Cortex of kidney (tissue), 1 donor: Measurements from ENCODE around the gene CDC14C.
"Not testable (repeated sequence)": the region's sequence is repeated elsewhere in the genome, so short reads cannot be mapped to it uniquely, and the experiment has no call there.

Source experiments
- DNase-seq: peaks from one replicate; lab custom pipeline; 2025; lab: John Stamatoyannopoulos, UW

Gene CDC14C

DNA sequence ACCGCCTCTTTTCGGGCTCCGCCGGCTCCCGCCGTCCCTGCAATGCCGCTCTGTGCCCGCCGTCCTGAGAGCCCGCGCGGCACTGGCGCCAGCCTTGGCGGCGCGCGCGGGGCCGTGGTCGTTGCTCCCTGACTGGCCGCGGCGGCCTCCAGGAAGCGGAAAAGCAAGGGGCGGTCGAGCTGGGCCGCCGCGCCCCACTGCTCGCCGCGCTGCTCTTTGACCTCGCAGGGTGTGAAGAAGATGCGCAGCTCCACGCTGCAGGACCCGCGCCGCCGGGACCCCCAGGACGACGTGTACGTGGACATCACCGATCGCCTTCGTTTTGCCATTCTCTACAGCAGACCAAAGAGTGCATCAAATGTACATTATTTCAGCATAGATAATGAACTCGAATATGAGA, at the start of gene CDC14C:
TSS of gene CDC14C (plus strand) at position 115 of the 400 bp plus-strand sequence. CDS start at position 241, 126 bp downstream.
- DNase-seq: no peak

DNA sequence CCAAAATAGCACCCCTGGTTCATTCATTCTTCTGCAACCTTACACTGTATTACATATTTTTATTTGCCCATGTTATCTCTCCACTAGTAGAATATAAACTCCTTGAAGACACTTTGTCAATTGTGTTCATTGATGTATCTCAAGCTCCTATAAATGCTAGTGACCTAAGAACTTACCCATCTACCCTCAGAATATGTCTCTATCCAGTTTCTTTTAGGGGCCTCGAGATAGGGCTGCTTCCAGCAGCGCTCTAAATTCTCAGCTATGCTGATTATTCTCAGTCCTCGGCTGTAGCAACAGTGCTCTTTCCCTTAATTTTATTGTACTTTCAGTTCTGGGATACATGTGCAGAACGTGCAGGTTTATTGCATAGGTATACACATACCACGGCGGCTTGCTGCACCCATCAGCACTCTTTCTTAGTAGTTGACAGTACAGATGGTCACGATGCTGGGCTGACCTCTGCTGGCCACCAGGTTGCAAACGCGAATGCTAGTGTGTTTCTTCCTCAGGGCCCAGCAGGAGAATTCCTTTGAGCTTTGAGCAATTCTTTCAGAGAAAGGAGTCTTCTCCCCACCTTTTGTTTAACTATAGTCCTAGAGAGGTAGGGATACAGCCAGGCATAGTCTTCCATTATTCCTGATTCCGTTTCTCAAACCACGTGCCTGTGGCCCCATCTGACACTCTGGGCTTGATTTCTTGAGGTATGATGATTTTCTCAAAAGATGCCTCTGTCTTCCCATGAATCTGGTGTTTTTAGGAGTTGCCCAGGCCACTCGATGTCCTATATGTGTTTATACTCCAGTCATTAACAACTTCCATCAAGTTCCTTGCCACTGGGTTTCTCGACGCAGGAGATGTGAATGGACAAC, 49.1 kb upstream of the CDC14C start:
- DNase-seq: no peak

DNA sequence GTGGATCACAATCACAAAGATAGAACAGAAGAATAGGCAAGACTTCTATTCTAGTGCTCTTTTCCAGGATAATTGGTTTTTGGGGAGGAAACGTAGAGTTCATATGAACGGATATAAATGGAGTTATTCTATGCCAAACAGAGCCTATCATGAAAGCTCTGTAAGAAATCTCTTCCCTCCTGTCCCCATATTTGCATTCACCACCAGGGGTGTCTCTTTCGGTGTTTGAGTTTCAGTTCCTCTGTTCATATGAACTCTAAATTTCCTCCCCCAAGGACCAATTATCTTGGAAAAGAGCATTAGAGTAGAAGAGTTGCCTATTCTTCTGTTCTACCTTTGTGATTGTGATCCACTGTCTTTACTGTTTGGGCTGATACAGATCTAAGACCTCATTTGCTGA, 48.3 kb upstream of the CDC14C start:
- no peak for DNase-seq

DNA sequence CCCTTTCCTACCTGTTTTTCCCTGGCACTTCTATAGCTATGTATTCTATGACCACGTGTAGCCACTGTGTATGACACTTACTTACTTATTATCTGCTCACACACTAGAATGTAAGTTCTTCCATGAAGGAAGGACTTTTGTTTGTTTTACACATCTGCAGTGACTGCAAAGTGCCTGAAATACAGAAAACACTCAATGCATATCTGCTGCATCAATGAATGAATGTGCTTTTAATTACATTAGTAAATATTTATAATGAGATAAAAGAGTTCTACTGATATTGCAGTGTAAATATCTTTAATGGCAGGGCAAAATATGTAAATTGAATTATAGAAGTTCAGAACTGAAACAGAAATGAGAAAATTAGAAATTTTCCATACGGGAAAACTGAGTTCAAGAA, 43.5 kb upstream of the CDC14C start:
- DNase-seq: no peak

DNA sequence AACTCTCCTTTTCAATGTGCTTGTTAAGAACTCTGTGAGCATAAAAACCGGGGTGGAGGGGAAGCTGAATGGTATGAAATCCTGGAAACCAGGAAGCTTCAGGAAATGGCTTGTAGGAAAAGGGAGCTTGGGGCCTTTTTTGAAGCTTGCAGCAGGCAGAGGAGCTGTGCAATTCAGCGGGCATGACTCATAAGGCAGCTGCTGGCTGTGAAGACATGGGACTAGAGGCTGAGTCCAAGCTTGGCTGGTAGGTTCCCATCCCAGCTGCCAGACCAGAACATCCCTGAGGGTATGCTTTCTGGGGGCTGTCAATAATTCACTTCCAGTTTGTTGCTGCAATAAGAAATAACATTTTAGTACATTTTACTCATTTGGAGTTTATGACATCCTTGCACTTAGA, 36.8 kb upstream of the CDC14C start:
- DNase-seq: no peak

DNA sequence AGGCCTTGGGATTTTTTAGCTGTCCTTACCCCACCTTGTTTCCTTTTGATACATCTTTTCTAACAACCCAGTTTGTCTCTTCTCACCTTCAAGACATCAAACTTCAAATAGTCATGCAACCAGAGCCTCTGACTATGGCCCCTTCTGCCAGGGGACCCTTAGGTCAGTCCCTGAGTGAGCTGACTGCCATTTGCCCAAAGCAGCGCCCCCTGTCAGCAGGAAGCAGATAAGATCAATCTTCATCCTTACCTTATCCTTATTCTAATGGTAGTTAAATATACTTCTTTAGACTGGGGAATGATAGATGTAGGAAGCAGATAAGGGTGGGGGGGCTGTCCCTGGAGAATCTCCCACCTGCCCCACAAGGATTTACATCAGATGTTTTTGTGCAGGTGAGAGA, 29.8 kb upstream of the CDC14C start:
- no peak for DNase-seq

DNA sequence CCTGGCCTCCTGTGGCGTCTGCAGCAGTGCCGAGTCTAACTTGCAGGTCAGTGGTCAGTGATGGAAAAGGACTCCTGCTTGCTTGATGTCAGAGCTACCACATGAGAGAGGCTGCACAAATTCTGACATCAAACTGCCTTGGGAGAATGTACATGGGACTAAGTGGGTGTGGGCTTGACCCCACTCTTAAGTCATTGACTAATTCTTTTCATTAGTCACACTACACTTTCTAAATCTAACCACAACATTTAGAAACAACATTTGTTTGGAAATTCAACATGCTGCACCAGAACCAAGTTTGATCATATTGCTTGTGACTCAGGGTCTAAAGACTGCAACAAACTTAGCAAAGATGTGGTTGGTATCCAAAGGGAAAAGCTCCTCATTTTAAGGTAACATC, 24.4 kb upstream of the CDC14C start:
- no peak for DNase-seq

DNA sequence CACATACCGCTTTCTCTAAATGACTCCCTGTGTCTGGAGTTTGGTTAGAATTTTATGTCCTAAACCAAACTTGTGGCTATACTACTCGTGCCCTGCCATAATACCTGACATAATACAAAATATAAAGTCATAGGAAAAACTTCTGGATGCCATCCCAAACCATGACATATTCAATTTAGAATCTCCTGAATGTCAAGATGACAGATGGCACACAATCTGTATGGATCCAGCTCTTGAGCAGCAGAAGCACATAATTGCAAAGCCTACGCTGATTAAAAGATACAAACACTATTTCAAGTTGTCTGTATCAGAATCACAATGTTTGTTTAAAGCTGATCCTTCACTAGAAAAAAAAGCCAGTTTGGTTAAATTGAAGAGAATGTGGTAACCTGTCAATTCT, 22.4 kb upstream of the CDC14C start:
- DNase-seq: no peak

DNA sequence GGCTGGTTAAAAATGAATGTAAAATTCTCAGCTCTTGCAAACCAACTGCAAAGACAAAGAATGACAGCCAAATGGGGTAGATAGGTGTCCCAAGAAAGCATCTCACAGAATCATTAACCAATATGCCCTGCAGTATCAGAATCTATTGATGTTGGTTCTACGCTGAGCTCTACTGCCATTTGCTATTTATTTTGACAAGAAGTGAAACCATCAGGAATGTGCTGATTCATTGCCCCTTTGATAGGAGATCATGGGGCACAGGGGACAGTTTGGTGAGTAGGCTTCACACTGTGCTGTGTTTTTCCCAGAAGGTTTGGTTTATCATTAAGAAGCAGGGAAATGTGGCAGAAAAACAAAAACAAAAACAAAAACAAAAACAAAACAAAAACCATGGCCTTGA, 19.4 kb upstream of the CDC14C start:
- DNase-seq: no peak

DNA sequence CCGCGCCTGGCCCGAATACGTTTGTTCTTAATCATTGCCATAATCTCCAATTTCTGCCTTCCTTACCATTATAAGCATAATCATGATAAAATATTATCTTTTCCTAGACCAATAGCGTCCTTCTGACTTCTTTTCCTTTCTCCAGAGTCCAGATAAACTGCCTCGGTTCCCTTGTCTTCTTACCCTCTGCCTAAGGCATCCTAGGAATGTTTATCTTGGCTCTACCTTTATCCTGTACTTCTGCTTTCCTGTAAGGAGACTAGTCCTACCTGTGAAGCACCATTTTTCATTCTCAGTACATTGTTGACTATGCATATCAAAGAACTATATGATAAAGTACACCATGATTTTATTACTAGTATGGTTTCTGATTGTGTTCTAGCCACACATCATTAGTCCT, 18.7 kb upstream of the CDC14C start:
- DNase-seq: not testable (repeated sequence)

DNA sequence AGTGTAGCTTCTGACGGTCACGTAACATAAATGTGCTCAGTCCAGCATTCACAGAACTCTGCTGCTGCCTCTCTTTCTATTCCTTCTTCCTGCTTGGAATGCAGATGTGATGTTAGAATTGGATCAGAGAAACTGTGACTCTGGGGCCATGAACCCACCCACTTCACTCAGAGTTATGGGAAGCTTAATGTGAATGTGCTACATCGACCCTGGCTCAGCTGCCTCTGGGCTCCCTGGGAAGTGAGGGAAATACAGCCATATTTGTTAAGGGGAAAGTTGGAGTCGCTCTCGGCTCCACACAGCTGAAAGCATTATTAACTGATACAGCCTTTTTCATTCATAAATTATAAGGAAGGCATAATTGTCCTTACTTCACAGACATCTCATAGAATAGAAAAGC, 14.5 kb upstream of the CDC14C start:
- not testable (repeated sequence) for DNase-seq

DNA sequence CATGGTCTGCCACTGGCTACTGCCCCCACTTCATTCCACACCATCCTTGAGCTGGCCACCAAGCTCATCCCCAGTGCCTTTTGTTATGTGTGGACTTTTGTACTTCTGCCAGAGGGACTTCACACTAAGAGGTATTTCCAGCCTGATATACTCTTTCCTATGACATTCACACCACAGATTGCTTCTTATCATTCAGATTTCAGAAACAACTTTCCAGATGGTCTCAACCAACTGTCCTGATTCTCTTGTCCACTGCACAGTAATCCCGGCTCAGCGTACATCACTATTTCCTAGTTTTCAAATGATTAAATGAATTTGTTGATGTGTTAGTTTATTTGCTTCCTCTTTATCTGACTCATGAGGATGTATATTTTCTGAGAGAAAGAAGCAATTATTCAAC, 7.1 kb downstream of the CDC14C start:
- DNase-seq: no peak

DNA sequence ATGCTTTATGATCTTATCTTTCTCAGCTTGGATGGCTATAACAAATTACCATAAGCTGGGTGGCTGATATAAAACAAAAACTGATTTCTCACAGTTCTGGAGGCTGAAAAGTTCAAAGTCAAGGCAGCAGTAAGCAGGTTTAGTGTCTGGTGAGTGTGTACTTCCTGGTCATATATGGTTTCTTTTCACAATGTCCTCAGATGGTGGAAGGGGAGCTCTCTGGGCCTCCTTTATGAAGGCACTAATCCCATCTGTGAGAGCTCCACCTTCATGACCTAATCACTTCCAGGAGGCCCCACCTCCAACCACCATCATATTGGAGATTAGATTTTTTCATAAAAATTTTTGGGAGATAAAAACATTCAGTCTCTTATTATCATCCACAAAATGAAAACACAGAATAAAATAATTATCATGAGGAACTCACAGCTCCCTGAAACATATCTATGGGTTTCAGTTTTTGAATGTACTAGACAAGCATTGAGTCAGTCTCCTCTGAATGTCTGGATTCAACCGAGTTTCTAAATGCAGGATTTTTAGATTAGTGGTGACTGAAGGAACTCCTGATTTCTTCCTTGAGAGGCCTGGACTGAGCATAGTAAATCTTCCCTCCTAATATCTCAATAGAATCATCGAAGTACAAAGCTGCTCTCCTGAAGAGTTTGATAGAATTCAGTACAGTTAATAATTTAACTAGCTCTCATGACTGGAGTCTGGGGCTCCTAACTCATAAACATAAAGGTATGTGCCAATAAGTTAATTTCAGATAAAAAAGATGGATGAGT, 8.0 kb downstream of the CDC14C start:
- no peak for DNase-seq

DNA sequence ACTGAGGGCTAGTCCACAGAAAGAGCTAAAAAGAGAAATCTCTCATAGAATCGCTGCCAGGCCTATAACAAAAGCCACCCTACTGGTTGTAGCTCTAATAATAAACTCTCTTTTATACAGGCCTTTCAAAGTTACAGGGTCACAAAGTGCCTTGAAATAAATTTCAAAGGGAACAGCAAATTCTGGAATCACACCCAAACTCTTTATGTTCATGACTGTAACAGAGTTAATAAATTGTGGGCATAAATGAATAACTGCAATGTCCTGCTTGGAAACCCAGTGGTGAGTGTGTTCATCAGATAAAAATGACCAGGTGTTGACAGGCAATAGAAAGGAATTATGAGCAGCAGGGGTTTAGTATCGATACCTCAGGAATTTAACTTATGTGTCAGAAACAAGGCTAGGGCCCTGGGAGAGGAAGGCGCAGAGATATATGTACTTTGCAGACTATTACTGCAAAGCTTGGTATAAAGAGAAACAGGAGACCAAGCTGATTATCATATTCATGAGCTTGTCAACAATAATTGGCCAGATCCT, 9.3 kb downstream of the CDC14C start:
- DNase-seq: no peak

DNA sequence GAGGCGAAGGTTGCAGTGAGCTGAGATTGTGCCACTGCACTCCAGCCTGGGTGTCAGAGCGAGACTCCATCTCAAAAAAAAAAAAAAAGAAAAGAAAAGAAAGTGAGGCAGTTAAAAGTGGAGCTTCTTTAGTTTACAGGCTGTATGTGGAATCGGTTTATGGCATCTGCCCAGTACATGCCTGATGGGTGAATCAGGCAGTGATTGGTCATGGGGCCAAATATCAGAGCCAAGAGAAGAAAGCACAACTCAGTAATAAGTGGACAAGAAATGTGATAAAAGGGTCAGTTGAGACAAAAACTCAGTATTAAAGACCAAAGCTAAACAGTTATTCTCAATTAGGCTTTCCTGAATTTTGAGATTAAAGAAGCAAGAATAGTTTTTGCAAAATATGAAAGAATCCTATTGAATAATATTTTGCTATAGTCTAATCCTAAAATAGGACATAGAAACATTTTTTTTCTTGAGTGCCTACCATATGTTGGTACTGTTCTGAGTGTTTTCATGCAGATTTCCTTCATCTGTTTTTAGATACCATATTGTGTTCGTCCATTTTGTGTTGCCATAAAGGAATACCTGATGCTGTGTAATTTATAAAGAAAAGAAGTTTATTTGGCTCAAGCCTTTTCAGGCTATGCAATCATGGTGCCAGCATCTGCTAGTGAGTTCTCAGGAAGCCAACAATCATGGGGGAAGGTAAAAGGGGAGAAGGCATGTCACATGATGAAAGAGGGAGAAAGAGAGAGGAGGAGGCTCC, 14.4 kb downstream of the CDC14C start:
- DNase-seq: no peak

DNA sequence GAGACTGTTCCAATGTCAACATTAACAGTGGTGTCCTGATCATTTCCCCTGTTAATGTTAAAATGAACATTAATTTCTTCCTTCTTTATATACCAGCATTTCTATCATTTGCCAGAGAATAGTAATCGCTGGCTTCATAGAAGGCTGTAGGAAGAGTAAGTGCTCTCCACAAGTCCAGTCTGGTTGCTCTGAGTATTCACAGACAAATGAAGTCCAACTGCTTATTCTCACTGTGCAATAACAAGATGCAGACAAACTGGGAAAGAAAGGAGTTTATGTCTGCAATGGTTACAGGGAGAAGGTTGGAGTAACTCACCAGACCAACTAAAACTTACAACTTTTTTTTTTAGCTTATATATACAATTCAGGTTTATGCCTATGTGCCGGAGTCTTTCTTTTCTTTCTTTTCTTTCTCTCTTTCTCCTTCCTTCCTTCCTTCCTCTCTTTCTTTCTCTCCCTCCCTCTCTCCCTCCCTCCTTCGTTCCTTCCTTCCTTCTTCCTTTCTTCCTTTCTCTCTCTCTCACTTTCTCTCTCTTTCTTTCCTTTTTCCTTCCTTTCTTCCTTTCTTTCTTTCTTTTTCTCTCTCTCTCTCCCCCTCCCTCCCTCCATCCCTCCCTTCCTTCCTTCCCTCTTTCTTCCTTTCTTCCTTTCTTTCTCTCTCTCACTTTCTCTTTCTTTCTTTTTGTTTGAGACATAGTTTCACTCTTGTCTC, 19.1 kb downstream of the CDC14C start:
- DNase-seq: no peak

DNA sequence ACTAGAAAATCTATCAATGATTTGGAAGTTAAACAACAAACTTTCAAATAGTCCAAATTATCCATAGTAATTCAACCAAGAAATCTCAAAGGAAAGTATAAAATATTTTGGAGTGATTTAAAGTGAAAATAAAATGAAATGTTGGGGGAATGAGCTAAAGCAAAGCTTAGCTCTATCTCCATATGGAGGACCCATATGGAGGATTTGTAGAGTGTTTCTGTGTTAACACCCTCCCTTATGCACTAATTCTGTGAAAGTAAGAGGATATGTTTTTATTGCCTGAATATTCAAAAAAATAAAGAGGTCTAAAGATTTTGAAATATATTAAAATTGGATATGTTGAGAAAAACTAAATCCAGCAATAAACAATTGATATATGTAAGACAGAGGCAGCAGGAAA, 31.6 kb downstream of the CDC14C start:
- DNase-seq: no peak

DNA sequence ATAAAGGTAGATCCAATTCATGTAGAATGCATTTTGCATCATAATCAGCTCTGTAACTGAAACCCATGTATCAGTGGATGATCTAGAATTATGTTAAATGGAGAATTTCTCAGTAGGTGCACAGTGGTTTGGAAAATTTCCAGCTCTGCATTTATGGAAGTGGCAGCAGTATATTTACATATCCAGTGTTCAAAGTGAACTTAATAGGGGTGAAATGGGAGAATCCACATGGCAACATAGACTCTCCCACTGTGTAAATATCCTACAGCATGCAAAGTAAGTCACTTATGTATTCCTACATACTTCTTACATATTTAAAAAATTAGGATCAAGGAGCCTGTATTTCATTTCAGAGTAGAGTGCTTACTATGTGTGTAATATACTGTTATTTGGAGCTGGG, 35.3 kb downstream of the CDC14C start:
- no peak for DNase-seq

DNA sequence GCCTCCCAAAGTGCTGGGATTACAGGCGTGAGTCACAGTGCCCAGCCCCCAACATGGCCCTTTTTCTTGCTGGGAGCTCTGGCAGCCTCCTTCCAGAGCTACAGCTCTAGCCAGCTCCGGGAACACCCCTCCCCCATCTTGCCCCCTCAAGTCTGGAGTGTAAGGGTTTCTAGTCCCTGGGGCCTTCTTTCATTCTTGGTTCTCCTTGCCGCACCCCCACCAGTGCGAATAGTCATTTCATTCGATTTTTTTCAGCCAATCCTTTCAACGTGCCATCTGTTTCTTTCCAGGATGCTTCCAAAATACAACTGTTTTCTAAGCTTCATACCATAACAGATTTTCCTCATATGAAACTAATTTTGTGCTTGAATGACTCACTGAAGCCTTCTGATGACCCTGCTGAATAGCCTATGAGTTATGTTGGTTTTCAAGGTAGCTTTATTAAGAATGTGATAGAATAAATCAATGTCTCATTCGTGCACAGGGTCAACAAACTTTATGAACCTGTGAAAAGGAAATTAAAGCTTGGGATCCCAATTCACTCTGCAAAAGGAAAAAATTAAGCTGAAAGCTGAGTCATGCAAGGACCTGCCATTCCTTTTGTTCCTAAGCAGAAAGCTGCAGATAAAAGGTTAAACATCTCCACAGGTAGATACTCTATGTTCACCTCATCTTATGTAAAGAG, 38.6 kb downstream of the CDC14C start:
- DNase-seq: no peak

DNA sequence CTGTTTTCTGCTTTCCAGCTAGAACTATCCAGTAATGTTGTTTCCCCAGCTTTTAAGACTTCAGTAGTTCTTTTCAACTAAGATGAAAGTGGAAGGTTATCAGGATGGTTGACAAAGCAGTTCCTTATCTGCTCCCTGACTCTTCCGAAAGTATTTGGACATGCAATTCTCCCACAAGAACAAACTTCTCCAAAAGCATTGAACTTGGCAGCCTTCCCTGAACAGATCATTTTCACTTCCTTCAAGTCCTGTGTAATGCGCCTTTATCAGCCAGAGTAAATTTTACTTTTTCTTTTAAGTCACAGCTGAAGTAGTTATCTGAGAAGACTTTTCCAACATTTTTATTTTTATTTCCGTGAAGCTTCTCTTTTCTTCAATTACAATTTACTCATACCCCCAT, 39.7 kb downstream of the CDC14C start:
- no peak for DNase-seq

DNA sequence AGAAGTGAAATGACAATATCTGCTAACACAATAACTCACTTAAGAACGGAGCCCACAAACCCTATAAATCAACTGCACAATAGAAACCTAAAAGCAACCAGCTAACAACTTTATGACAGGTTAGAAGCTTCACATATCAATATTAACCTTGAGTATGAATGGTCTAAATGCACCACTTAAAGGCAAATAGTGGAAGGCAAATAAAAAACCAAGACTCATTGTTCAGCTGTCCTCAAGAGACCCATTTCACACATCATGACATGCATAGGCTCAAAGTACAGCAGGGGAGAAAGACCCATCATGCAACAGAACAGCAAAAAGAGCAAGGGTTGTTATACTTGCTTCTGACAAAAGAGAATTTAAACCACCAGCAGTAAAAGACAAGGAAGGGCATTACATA, 46.8 kb downstream of the CDC14C start:
- DNase-seq: no peak
